ENCODE data around the gene SLC7A8.

Gene SLC7A8

DNA sequence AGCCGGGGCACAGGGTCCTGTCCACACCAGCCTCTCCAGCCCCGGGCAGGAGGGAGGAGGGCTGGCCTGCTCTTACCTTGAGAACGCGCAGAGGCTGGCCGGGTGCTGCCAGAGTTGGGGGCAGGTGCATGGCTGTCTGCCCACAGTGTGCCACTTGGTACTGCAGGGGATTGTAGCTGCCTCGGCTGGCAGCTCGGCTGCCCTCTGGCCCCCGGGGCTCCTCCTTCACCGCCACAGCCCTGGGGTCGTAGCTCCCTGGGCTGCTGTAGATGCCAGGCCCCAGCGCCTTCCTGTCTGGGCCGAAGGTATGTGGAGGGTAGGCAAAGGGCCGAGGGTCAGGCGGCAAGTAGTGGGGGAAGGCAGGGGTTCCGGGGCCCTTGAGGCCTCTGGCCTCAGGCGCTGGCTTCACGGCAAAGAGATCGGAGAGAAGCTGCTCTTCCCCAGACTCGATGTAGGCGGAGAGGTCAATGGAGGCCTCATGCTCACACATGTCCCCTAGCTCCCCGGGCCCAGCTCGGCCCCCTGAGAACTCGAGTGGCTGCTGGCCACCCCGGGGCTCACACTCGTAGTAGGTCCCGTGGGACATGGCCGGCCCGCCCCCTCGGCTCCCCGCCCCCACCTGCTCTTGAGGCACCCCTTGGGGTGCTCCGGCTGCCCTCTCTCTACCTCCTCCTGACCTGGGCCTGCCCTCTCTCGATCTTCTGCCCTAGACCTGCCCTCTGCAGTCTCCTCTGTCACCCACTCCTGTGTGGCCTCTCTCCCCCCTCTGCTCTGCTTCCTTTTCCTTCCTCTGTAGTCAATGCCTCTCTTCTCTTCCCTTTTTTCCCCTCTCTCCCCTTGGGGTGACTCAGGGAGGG lies 64.7 kb downstream of the SLC7A8 start, which contains the start of gene CEBPE:
Gene CEBPE, minus strand, starts transcription at position 750 of the 857 bp plus-strand sequence. Its CDS starts 164 bp downstream, at position 586.
- H3K9me3 ChIP-seq (replicated peaks in 1 of 2; ENCODE audit: control insufficient read depth in 2 of 2, insufficient read depth in 1 of 2, low read depth in 1 of 2, low read length in 2 of 2): no peaks in the 10 kb centered on the region
- peak within 1 kb of the TSS; percentile 9 for H4K91ac ChIP-seq (ENCODE audit: low read depth, low read length, poor library complexity)
- H3K79me1 ChIP-seq (ENCODE audit: low read depth, low read length): no peaks in the 10 kb centered on the region
- no peak for DNase-seq (ENCODE audit: low spot score)
- peak within 1 kb of the TSS; percentile 24 for H2AK5ac ChIP-seq (ENCODE audit: low read depth, low read length)
- WGBS, 2 donors (ENCODE audit: extremely low coverage in 2 of 2, insufficient read length in 2 of 2, insufficient replicate concordance in 1 of 2): no CpG with 5 or more reads among the region's 32 CpGs
- peak within 1 kb of the TSS; percentile 70 for H3K9ac ChIP-seq (ENCODE audit: low read depth, low read length, poor library complexity)
- peak within 1 kb of the TSS; percentile 83 for H2BK15ac ChIP-seq (ENCODE audit: low read length)
- no peak within 1 kb of the TSS for H3K14ac ChIP-seq (ENCODE audit: low read length)
- H3K36me3 ChIP-seq (replicated peaks in 1 of 2; ENCODE audit: control insufficient read depth in 2 of 2, insufficient read depth in 2 of 2, low read length in 2 of 2): no peaks in the 10 kb centered on the region
- H3K27me3 ChIP-seq (ENCODE audit: control insufficient read depth in 3 of 3, insufficient read depth in 3 of 3, low read depth in 1 of 3, low read length in 3 of 3): no peaks in the 10 kb centered on the region
- no peak within 1 kb of the TSS for H2BK120ac ChIP-seq (ENCODE audit: low read depth, low read length)
- H3K23ac ChIP-seq (ENCODE audit: low read depth, low read length, poor library complexity): peak within 1 kb of the TSS; percentile 47
- H3K18ac ChIP-seq (ENCODE audit: low read length): peak within 1 kb of the TSS; percentile 71
- H2AFZ ChIP-seq (ENCODE audit: low read length): peak within 1 kb of the TSS; percentile 73
- peaks cover 8 to 13% of the 10 kb centered on the region in 2 donors for H3K4me1 ChIP-seq (ENCODE audit: control insufficient read depth in 2 of 2, insufficient read depth in 1 of 2, low read depth in 1 of 2, low read length in 2 of 2)
- no peak within 1 kb of the TSS for H4K8ac ChIP-seq (ENCODE audit: low read depth, low read length)
- no peak within 1 kb of the TSS for H3K4me3 ChIP-seq (ENCODE audit: low read length in 2 of 2)
- H2BK12ac ChIP-seq (ENCODE audit: low read length): no peak within 1 kb of the TSS
- H3K27ac ChIP-seq (replicated peaks; ENCODE audit: low read length): peak within 1 kb of the TSS; percentile 10
- no peak within 1 kb of the TSS for H2BK5ac ChIP-seq (ENCODE audit: low read length)
- H3K4me2 ChIP-seq (ENCODE audit: insufficient read depth, low read length, poor library complexity, severe bottlenecking): no peak within 1 kb of the TSS
- H3K4ac ChIP-seq (ENCODE audit: low read length): no peak within 1 kb of the TSS

GRCh38 chr14:23117371-23118020 lies 66.0 kb downstream of the SLC7A8 start:
- H3K4me1 ChIP-seq (ENCODE audit: control insufficient read depth in 2 of 2, insufficient read depth in 1 of 2, low read depth in 1 of 2, low read length in 2 of 2): peaks cover 14 to 18% of the 10 kb centered on the region in 2 donors
- H3K27me3 ChIP-seq (ENCODE audit: control insufficient read depth in 3 of 3, insufficient read depth in 3 of 3, low read depth in 1 of 3, low read length in 3 of 3): no peaks in the 10 kb centered on the region
- no peak overlapping the region for H3K9ac ChIP-seq (ENCODE audit: low read depth, low read length, poor library complexity)
- no CpG with 5 or more reads among the region's 32 CpGs for WGBS, 2 donors (ENCODE audit: extremely low coverage in 2 of 2, insufficient read length in 2 of 2, insufficient replicate concordance in 1 of 2)
- no peak overlapping the region for H2BK120ac ChIP-seq (ENCODE audit: low read depth, low read length)
- H3K36me3 ChIP-seq (replicated peaks in 1 of 2; ENCODE audit: control insufficient read depth in 2 of 2, insufficient read depth in 2 of 2, low read length in 2 of 2): no peaks in the 10 kb centered on the region
- no peak overlapping the region for H4K91ac ChIP-seq (ENCODE audit: low read depth, low read length, poor library complexity)
- no peak overlapping the region for H3K27ac ChIP-seq (replicated peaks; ENCODE audit: low read length)
- peak overlapping the region; percentile 64 for H3K14ac ChIP-seq (ENCODE audit: low read length)
- peak overlapping the region; percentile 78 for H2AK5ac ChIP-seq (ENCODE audit: low read depth, low read length)
- peak overlapping the region; percentile 11 for H3K18ac ChIP-seq (ENCODE audit: low read length)
- H3K79me1 ChIP-seq (ENCODE audit: low read depth, low read length): no peaks in the 10 kb centered on the region
- no peak overlapping the region for H2BK12ac ChIP-seq (ENCODE audit: low read length)
- no peak overlapping the region for H3K4me3 ChIP-seq (ENCODE audit: low read length in 2 of 2)
- no peaks in the 10 kb centered on the region for H3K9me3 ChIP-seq (replicated peaks in 1 of 2; ENCODE audit: control insufficient read depth in 2 of 2, insufficient read depth in 1 of 2, low read depth in 1 of 2, low read length in 2 of 2)
- peak overlapping the region; percentile 18 for H2BK15ac ChIP-seq (ENCODE audit: low read length)
- H2AFZ ChIP-seq (ENCODE audit: low read length): no peak overlapping the region
- no peak overlapping the region for H3K4ac ChIP-seq (ENCODE audit: low read length)
- H3K23ac ChIP-seq (ENCODE audit: low read depth, low read length, poor library complexity): peak overlapping the region; percentile 58
- H3K4me2 ChIP-seq (ENCODE audit: insufficient read depth, low read length, poor library complexity, severe bottlenecking): no peak overlapping the region
- H2BK5ac ChIP-seq (ENCODE audit: low read length): peak overlapping the region; percentile 25
- peak overlapping the region; percentile 68 for H4K8ac ChIP-seq (ENCODE audit: low read depth, low read length)
- no peak for DNase-seq (ENCODE audit: low spot score)

GRCh38 chr14:23115918-23116317 lies 67.5 kb downstream of the SLC7A8 start:
- Histone ChIP-seq H2BK12ac (ENCODE audit: low read length) (no peak overlapping the region), H3K4me3 (ENCODE audit: low read length in 2 of 2) (no peak overlapping the region), H3K4me2 (ENCODE audit: insufficient read depth, low read length, poor library complexity, severe bottlenecking) (no peak overlapping the region), H3K79me1 (ENCODE audit: low read depth, low read length) (no peaks in the 10 kb centered on the region), H3K4me1 (ENCODE audit: control insufficient read depth in 2 of 2, insufficient read depth in 1 of 2, low read depth in 1 of 2, low read length in 2 of 2) (peaks cover 9 to 18% of the 10 kb centered on the region in 2 donors), H3K36me3 (replicated peaks in 1 of 2; ENCODE audit: control insufficient read depth in 2 of 2, insufficient read depth in 2 of 2, low read length in 2 of 2) (no peaks in the 10 kb centered on the region), H3K14ac (ENCODE audit: low read length) (no peak overlapping the region), H2AFZ (ENCODE audit: low read length) (no peak overlapping the region), H3K4ac (ENCODE audit: low read length) (no peak overlapping the region), H2BK120ac (ENCODE audit: low read depth, low read length) (no peak overlapping the region), H4K8ac (ENCODE audit: low read depth, low read length) (no peak overlapping the region), H2BK15ac (ENCODE audit: low read length) (no peak overlapping the region), H2BK5ac (ENCODE audit: low read length) (no peak overlapping the region), H3K23ac (ENCODE audit: low read depth, low read length, poor library complexity) (no peak overlapping the region), H3K9me3 (replicated peaks in 1 of 2; ENCODE audit: control insufficient read depth in 2 of 2, insufficient read depth in 1 of 2, low read depth in 1 of 2, low read length in 2 of 2) (no peaks in the 10 kb centered on the region), H3K9ac (ENCODE audit: low read depth, low read length, poor library complexity) (peak overlapping the region; percentile 7), H3K27me3 (ENCODE audit: control insufficient read depth in 3 of 3, insufficient read depth in 3 of 3, low read depth in 1 of 3, low read length in 3 of 3) (peaks cover 0 to 4% (median 0%) of the 10 kb centered on the region in 3 experiments), H3K18ac (ENCODE audit: low read length) (no peak overlapping the region), H3K27ac (replicated peaks; ENCODE audit: low read length) (no peak overlapping the region), H4K91ac (ENCODE audit: low read depth, low read length, poor library complexity) (no peak overlapping the region), H2AK5ac (ENCODE audit: low read depth, low read length) (no peak overlapping the region)
- no CpG with 5 or more reads among the region's 5 CpGs for WGBS, 2 donors (ENCODE audit: extremely low coverage in 2 of 2, insufficient read length in 2 of 2, insufficient replicate concordance in 1 of 2)
- DNase-seq (ENCODE audit: low spot score): no peak

Measured in neuronal stem cell (in vitro differentiated cells).